PC-9 (cell line): ENCODE results near the gene KIAA0513. TPM values are rescaled to one million over a fixed set of nuclear protein-coding genes. Genes with fewer than 3 reads are reported as not detected.
A peak's percentile ranks its signal among the peaks of the same experiment; 100 is the strongest.

Experiments used
- BruUV-seq: library from RNA; stranded (reverse); fragments of 400-500 nt; replicated peaks from 2 replicates; lab custom pipeline; 2021; lab: Mats Ljungman, UMichigan
- CTCF ChIA-PET: fragments of 300-600 bp; sonication (Branson Sonifier 250); formaldehyde crosslinking; loops from one replicate; lab custom pipeline; 2022; ENCODE audit warnings: antibody characterized with exemption; lab: Charles Lee
- POLR2A ChIA-PET: fragments of 300-600 bp; sonication (Branson Sonifier 250); formaldehyde crosslinking; loops from one replicate; lab custom pipeline; 2022; ENCODE audit warnings: antibody characterized with exemption; ENCODE audit not compliant: unreplicated experiment; lab: Charles Lee
- DNase-seq, 2 experiments: peaks; one replicate each; pipeline versions ENCODE4 v3.0.0 to v3.0.0-alpha.2; 2015 to 2022; ENCODE audit warnings: mixed read lengths in 1 of 2
- H2AFZ ChIP-seq: fragments of 200-600 bp; sonication (generic); 2 replicates; pipeline ENCODE4 v1.8.1; 2017; ENCODE audit warnings: antibody characterized with exemption
- H3F3A ChIP-seq: fragments of 200-600 bp; sonication (generic); 2 replicates; pipeline ENCODE4 v1.8.1; 2017; ENCODE audit warnings: antibody characterized with exemption, mild to moderate bottlenecking, low read depth; ENCODE audit not compliant: insufficient read depth
- H3K27ac ChIP-seq: fragments of 200-600 bp; sonication (generic); 2 replicates; pipeline ENCODE4 v1.6.1; 2016; ENCODE audit warnings: mixed run types
- H3K27me3 ChIP-seq: fragments of 200-600 bp; sonication (generic); 2 replicates; pipeline ENCODE4 v1.6.1; 2016; ENCODE audit warnings: low read depth, mixed run types; ENCODE audit not compliant: insufficient read depth
- H3K36me3 ChIP-seq: fragments of 200-600 bp; sonication (generic); 2 replicates; pipeline ENCODE4 v1.6.1; 2016; ENCODE audit warnings: low read depth, mixed run types
- H3K4me1 ChIP-seq: fragments of 200-600 bp; sonication (generic); replicated peaks from 2 replicates; pipeline ENCODE4 v1.6.1; 2016; ENCODE audit warnings: mixed run types; ENCODE audit not compliant: insufficient read depth
- H3K4me2 ChIP-seq: fragments of 200-600 bp; sonication (generic); 2 replicates; pipeline ENCODE4 v1.6.1; 2017; ENCODE audit warnings: mixed run types
- H3K4me3 ChIP-seq: fragments of 200-600 bp; sonication (generic); 2 replicates; pipeline ENCODE4 v1.6.1; 2016; ENCODE audit warnings: mixed run types
- H3K79me2 ChIP-seq: fragments of 200-600 bp; sonication (generic); 2 replicates; pipeline ENCODE4 v1.6.1; 2017; ENCODE audit warnings: low read depth, mixed run types
- H3K9me2 ChIP-seq: fragments of 200-600 bp; sonication (generic); 2 replicates; pipeline ENCODE4 v1.8.1; 2017; ENCODE audit warnings: mild to moderate bottlenecking; ENCODE audit not compliant: insufficient read depth
- H3K9me3 ChIP-seq: fragments of 200-600 bp; sonication (generic); 2 replicates; pipeline ENCODE4 v1.8.1; 2016; ENCODE audit warnings: low read depth; ENCODE audit not compliant: insufficient read depth
- H4K20me1 ChIP-seq: fragments of 200-600 bp; sonication (generic); 2 replicates; pipeline ENCODE4 v1.8.1; 2017; ENCODE audit not compliant: insufficient read depth
- CTCF ChIP-seq: fragments of 200-600 bp; sonication (generic); conservative IDR thresholded peaks from 2 replicates; pipeline ENCODE4 v1.6.1; 2017; ENCODE audit warnings: mixed run types, antibody characterized with exemption, mild to moderate bottlenecking, moderate library complexity
- EZH2 ChIP-seq: fragments of 200-600 bp; sonication (generic); IDR thresholded peaks from 2 replicates; pipeline ENCODE4 v1.8.0; 2017; ENCODE audit warnings: antibody characterized with exemption, low read depth
- intact Hi-C: fragments of 100-400 bp; cut with micrococcal nuclease; formaldehyde crosslinking; loops from one replicate; pipeline ENCODE4 v1.10.0; 2022; ENCODE audit not compliant: unreplicated experiment
- total RNA-seq: library from RNA; stranded (reverse); gene quantifications from 2 replicates; pipeline ENCODE4 v1.2.3, GENCODE V29; 2021

KIAA0513 gene
- total RNA-seq, 1 experiment from 2014 or later, result 4.3 TPM

GRCh38 chr16:85025781-85026653, 1.6 kb upstream of the KIAA0513 start:
- H3K4me3 ChIP-seq, result peak overlapping the region; percentile 93; the same call in 1 of the 2 replicates
- CTCF ChIA-PET, result no interaction called here
- TF ChIP-seq CTCF (no peak), EZH2 (no peak)
- no peaks in the 10 kb centered on the region for H3K9me3 ChIP-seq
- H2AFZ ChIP-seq, result no peak overlapping the region
- no peaks in the 10 kb centered on the region for H3K79me2 ChIP-seq
- H4K20me1 ChIP-seq, result peaks cover 5% of the 10 kb centered on the region; the same call in 1 of the 2 replicates
- no peak for DNase-seq
- no peaks in the 10 kb centered on the region for H3K36me3 ChIP-seq
- H3K4me1 ChIP-seq, result peaks cover 45% of the 10 kb centered on the region
- H3K27ac ChIP-seq, result no peak overlapping the region
- no TSS peak for BruUV-seq
- peaks cover 29% of the 10 kb centered on the region for H3F3A ChIP-seq
- H3K27me3 ChIP-seq, result no peaks in the 10 kb centered on the region
- peak overlapping the region; percentile 95 for H3K4me2 ChIP-seq
- POLR2A ChIA-PET, result interaction anchor here (0.6 to 1.1 kb wide), 3 partner anchors 15 to 24 kb away, joined by 3 to 7 read pairs (median 4); partner anchors contain the start of gene ZDHHC7
- intact Hi-C loops, result loop anchor here (1.0 to 5.0 kb wide), 2 partner anchors 9 to 34 kb away; no protein-coding TSS in a partner anchor
- H3K9me2 ChIP-seq, result no peaks in the 10 kb centered on the region

- Histone ChIP-seq H2AFZ (peak overlapping the region; percentile 87), H4K20me1 (peaks cover 5% of the 10 kb centered on the region; the same call in 1 of the 2 replicates), H3F3A (peaks cover 33% of the 10 kb centered on the region), H3K27me3 (no peaks in the 10 kb centered on the region), H3K36me3 (no peaks in the 10 kb centered on the region), H3K4me3 (peak overlapping the region; percentile 93), H3K9me2 (no peaks in the 10 kb centered on the region), H3K4me1 (peaks cover 52% of the 10 kb centered on the region), H3K4me2 (peak overlapping the region; percentile 95), H3K79me2 (no peaks in the 10 kb centered on the region), H3K27ac (peak overlapping the region; percentile 52), H3K9me3 (no peaks in the 10 kb centered on the region)
- peak in 1 of 2 experiments; percentile 68 for DNase-seq
- CTCF ChIA-PET, result interaction anchor here (0.6 to 1.1 kb wide), 3 partner anchors 25 to 88 kb away, joined by 3 to 23 read pairs (median 4); no protein-coding TSS in a partner anchor
- TF ChIP-seq CTCF (no peak), EZH2 (no peak)
- BruUV-seq, result TSS peak; percentile 65
- POLR2A ChIA-PET, result interaction anchor here (0.6 to 1.1 kb wide), 3 partner anchors 16 to 39 kb away, joined by 4 to 7 read pairs (median 6); no protein-coding TSS in a partner anchor
- intact Hi-C loops, result loop anchor here (1.0 to 5.0 kb wide), 2 partner anchors 9 to 34 kb away; no protein-coding TSS in a partner anchor
Measured at GRCh38 chr16:85026703-85027102, 892 bp upstream of the KIAA0513 start.

GRCh38 chr16:85027958-85028684, 526 bp downstream of the KIAA0513 start:
- TF ChIP-seq CTCF (no peak; the same call in 1 of the 2 replicates), EZH2 (no peak)
- Histone ChIP-seq H4K20me1 (peaks cover 5% of the 10 kb centered on the region; the same call in 1 of the 2 replicates), H3K36me3 (no peaks in the 10 kb centered on the region), H3K27ac (no peak overlapping the region), H3K9me3 (no peaks in the 10 kb centered on the region), H3K4me2 (peak overlapping the region; percentile 95), H3K27me3 (no peaks in the 10 kb centered on the region), H3F3A (peaks cover 33% of the 10 kb centered on the region), H3K79me2 (no peaks in the 10 kb centered on the region), H3K4me1 (peaks cover 52% of the 10 kb centered on the region), H3K4me3 (peak overlapping the region; percentile 93), H2AFZ (peak overlapping the region; percentile 87), H3K9me2 (no peaks in the 10 kb centered on the region)
- ChIA-PET POLR2A (interaction anchor here (0.9 kb wide), 1 partner anchor 58 kb away, joined by 5 read pairs; no protein-coding TSS in a partner anchor), CTCF (interaction anchor here (0.7 kb wide), 1 partner anchor 34 kb away, joined by 5 read pairs; no protein-coding TSS in a partner anchor)
- intact Hi-C loops, result loop anchor here (5.0 kb wide), 1 partner anchor 36 kb away; no protein-coding TSS in a partner anchor
- BruUV-seq, result no TSS peak
- no peak for DNase-seq
